Stimulated activated CD4-positive, alpha-beta T cell treated with anti-CD3 and anti-CD28 coated beads, Interleukin-2, amount 100 ng/mL, for 4 hours (primary cell): ENCODE data around the gene DCST2.
A peak's percentile ranks its signal among the peaks of the same experiment; 100 is the strongest.

Source experiments
- DNase-seq: peaks from one replicate; pipeline ENCODE4 v3.0.0-alpha.2; 2020; ENCODE audit warnings: low read depth

Gene DCST2

DNA sequence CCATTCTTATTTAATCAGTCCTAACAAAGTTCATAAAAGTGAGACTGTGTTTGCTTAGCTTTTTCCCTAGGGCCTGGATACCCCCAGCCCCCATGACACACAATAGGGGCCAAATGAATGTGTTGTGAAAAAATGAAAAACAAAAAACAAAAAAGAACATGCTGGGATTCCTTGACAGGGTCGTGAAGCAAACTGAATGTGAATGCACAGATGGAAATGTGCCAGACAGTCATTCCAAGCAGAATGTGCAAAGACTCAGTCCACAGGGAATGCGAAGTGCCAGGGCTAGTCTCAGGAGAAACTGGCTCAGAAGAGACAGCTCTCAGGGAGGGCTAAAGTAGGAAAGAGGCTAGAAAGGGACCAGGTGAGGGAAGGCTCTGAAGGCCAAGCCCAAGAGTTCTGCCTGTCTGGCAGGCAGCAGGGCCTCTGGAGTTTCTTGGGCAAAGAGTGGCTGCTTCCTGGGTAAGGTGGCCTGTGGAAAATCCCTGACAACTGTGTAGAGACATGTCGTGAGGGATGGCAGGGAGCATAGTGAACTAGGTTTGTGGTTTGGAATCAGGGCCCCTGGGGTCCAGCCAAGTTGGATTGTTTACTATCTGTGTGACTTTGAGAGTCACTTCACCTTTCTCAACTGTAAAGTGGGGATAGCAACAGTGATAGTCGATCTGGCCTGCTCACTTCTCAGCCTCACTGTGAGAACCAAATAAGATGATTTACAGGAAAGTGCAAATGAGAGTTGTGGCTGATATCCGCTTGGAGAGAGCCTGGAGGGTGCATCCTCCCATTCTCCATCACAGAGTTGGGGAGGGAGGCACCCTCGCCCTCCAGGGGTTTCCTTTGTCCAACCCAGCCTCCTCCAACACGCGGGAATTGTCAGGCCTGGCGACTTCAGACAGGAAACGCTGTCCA is 16.3 kb upstream of the DCST2 start:
- DNase-seq = no peak

- DNase-seq = no peak
These were observed 15.1 kb upstream of the DCST2 start for GRCh38 chr1:155048449-155049334.

DNA sequence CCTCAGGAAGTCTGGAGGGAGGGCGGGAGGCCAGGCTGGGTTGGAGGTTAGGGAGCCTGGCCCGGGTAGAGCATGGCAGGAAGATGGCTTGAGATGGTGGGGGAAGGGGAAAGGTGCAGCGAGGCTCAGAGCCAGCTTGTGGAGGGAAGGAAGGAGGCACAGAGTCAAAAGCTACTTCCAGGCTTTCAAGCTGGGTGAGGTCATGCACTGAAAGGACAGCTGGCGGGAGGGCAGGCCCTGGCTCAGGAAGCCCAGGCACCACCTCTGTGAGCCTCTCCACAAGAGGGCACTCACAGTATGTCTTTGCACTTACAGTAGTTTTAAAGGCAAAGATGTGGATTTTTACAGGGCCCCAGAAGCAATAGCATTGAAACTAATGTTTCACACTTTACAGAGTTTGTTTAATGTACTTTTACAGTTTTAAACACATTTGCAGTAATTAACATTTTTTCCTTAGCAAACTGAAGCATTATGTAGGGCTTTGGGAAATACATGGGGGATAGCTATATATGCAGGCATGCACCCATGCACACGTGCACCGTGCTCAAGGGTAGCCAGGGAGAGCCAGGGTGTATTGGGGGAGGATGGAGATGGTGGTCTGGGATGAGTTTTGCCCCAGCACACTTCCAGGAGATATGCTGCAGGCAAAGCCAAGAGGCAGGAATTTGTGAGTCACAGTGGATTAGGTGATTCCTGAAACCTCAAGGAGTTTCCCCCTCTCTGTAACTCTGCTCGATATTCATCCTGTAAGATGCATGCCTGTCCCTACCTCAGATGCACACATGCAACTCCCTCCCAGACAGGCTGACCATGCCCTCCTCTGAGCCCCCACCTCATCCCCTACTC is 11.5 kb upstream of the DCST2 start:
- peak; percentile 45 for DNase-seq

- no peak for DNase-seq
These were observed 10.8 kb upstream of the DCST2 start for GRCh38 chr1:155044365-155044764.

DNA sequence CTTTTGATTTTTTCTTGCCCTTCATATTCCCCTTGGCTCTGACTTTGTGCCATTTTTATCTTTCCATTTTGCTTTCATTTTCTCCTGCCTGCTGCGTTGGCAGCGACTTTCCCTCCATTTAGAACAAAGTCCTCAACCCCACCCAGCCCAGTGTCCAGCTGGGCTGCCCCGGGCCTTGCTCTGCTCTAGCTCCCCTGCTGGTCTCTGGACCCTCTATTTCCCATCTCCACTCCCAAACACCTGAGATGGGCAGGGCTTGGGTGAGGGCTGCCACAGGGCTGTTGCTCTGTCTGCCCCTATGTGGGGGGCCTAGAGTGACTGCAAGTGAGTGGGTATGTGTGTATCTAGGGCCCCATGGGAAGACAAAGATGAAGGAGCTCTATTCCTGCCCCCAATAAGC is 10.2 kb upstream of the DCST2 start:
- no peak for DNase-seq

DNA sequence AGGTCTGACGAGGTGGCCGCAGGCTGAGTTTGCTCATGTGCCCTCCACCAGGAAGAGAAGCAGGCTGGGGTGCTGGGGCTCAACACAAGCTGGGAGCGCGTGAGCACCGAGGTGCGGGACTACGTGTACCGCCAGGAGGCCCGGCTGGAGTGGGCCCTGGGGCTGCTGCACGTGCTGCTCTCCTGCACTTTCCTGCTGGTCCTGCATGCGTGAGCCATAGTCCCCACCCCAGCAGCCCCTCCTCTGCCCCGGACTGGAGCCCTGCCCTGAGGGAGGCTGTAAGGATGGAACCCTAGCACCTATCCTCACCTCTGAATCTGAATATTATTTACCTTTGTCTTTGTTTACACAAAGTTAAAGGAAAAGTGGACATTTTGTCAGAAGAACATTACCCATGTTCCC is 9.7 kb upstream of the DCST2 start:
- DNase-seq = no peak

- no peak for DNase-seq
These were observed 9.2 kb upstream of the DCST2 start for GRCh38 chr1:155042789-155043188.

GRCh38 chr1:155040358-155041093 is 6.9 kb upstream of the DCST2 start:
- no peak for DNase-seq

GRCh38 chr1:155039308-155039669 is 5.7 kb upstream of the DCST2 start:
- no peak for DNase-seq

GRCh38 chr1:155038602-155039307 is 5.2 kb upstream of the DCST2 start:
- DNase-seq = no peak

- DNase-seq = no peak
These were observed 4.4 kb upstream of the DCST2 start for GRCh38 chr1:155037851-155038441.

DNA sequence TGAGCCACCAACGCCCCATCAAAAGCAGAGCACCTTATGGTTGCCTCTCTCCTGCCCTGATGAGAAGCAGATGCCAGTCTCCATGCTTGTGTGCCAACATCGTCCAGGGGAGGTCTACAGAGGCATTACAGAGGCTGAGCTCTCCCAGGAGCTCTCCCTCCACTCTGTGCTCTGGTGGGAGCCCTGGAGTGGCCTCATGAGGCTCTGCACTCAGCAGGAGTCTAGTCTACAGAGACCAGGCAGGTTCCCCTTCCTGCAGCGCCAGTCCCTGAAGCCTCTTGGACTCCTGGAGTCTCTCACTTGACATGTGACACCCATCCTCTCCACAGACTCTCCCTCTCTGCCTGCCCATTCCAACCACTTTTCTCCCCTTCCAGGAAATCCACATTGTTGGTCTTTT is 3.5 kb upstream of the DCST2 start:
- DNase-seq = no peak

- no peak for DNase-seq
These were observed 2.4 kb upstream of the DCST2 start for GRCh38 chr1:155035936-155036335.

- DNase-seq = no peak
These were observed 982 bp upstream of the DCST2 start for GRCh38 chr1:155034318-155035208.

GRCh38 chr1:155032886-155033285 is 695 bp downstream of the DCST2 start:
- no peak for DNase-seq

- DNase-seq = no peak
These were observed 2.7 kb downstream of the DCST2 start for GRCh38 chr1:155030899-155031298.

DNA sequence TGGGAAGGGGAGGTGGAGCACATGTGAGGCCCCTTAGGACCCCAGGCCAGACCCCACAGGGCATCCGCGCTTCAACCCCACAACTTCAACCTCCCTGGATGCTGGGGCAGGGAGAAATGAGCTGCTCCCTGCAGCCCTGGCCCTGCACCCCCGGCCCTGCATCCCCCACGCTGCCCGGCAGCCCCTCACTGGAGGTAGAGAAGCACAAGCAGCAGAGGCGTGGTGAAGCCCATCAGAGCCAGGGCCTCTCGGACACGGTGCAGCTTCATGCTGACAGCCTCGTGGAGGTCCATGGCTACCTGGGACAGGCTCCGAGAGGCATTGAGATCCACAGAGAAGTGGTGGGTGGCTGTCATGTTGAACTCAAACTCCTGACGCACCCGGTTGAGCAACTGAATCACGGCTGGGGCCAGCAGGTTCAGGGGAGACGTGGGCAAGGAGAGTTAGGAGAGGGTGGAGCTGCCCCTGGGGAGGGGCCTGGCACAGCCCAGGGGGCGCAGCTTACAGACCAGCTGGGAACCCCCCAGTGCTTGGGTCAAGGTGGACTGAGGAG is 3.3 kb downstream of the DCST2 start:
- DNase-seq = no peak

DNA sequence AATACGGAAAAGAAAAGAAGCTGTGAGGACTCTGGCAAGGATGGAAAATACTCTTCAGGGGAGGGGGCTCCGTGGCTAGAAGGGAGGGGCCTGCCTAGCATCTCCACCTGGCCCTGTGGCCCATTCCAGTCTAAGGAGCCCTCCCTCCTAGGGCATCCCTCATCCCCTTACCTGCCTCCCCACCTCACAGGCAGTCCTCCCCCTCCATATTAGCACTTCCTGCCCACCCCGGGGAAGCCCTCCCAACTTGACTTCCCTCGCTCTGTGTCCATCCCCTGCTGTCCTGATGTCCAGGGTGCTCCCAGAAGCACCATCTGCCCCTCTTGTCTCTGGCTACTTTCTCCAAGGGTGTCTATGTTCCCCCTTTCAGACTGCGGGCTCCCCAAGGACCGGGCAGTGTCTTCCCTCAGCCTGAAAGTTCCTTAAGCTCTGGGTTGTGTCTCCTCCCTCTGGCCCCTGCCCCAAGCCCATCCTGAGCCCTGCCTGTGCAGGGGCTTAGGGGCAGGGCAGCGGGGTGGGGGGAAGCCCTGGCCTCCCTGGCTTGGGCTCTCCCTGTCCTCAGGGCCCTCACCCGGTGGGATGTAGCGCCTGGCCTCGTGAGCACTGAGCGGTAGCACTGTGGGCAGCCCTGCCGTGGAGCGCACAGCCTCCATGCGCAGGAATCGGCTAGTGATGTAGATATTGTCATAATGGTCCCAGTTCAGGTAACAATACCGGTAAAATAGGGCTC is 3.9 kb downstream of the DCST2 start:
- no peak for DNase-seq
